A549 (cell line): ENCODE measurements around the gene KRT13. TPM values are rescaled to one million over a fixed set of nuclear protein-coding genes. Genes with fewer than 3 reads are reported as not detected.

Source experiments
- ATAC-seq, 2 experiments: fragments of 200-7000 bp in 1 of 2; fragments of >200 bp in 1 of 2; cut with Nextera tagmentation in 1 of 2; cut with Tn5 transposase in 1 of 2; 3 replicates each; pipeline versions ENCODE4 v1.8.0 to v1.9.1; 2018 to 2020; ENCODE audit warnings: mild to moderate bottlenecking in 1 of 2, moderate library complexity in 1 of 2
- CTCF ChIA-PET: fragments of 300-600 bp; sonication (Branson Sonifier 250); formaldehyde crosslinking; extraction: SDS; loops from one replicate; lab custom pipeline; 2021; ENCODE audit warnings: antibody characterized with exemption, inconsistent platforms; lab: Yijun Ruan, JAX
- POLR2A ChIA-PET: fragments of 350-600 bp; formaldehyde crosslinking; extraction: SDS; loops from one replicate; lab custom pipeline; 2021; ENCODE audit warnings: antibody characterized with exemption, inconsistent platforms; lab: Yijun Ruan, JAX
- DNase-seq, 2 experiments: peaks; one replicate each; pipeline versions ENCODE4 v3.0.0 to v3.0.0-alpha.2; 2011 to 2016; ENCODE audit warnings: low read depth in 1 of 2, low spot score in 1 of 2
- FAIRE-seq: peaks from 2 replicates; lab custom pipeline; 2011; peaks lifted over from hg19 to GRCh38; lab: Jason Lieb, UNC
- H3K27ac ChIP-seq, 2 experiments: fragments of >200 bp; sonication (Bioruptor Twin); formaldehyde crosslinking; 3 replicates each; pipeline ENCODE4 v1.5.1; 2016 to 2017
- H3K4me1 ChIP-seq: fragments of >200 bp; sonication (Bioruptor Twin); formaldehyde crosslinking; 3 replicates; pipeline ENCODE4 v1.6.1; 2016
- H3K4me2 ChIP-seq: fragments of >200 bp; sonication (Bioruptor Twin); formaldehyde crosslinking; 3 replicates; pipeline ENCODE4 v1.6.1; 2016
- H3K4me3 ChIP-seq: fragments of >200 bp; sonication (Bioruptor Twin); formaldehyde crosslinking; 3 replicates; pipeline ENCODE4 v1.5.1; 2016
- H3K9me3 ChIP-seq: fragments of >200 bp; sonication (Bioruptor Twin); formaldehyde crosslinking; 3 replicates; pipeline ENCODE4 v1.6.1; 2016
- BCL3 ChIP-seq: fragments of >200 bp; sonication (Bioruptor Twin); formaldehyde crosslinking; IDR thresholded peaks from 3 replicates; pipeline ENCODE4 v1.6.1; 2016
- CBX8 ChIP-seq: fragments of 200-600 bp; sonication (generic); IDR thresholded peaks from 2 replicates; pipeline ENCODE4 v1.6.1; 2016
- CHD4 ChIP-seq: fragments of 200-600 bp; sonication (generic); IDR thresholded peaks from 2 replicates; pipeline ENCODE4 v1.6.1; 2016; ENCODE audit warnings: antibody characterized with exemption, mild to moderate bottlenecking, borderline replicate concordance
- EHMT2 ChIP-seq: fragments of 200-600 bp; sonication (generic); IDR thresholded peaks from 2 replicates; pipeline ENCODE4 v1.6.1; 2016; ENCODE audit warnings: antibody characterized with exemption, low read depth, mild to moderate bottlenecking, moderate library complexity
- GATA3 ChIP-seq: IDR thresholded peaks from 2 replicates; pipeline ENCODE4 v1.6.1; 2012; ENCODE audit warnings: borderline replicate concordance
- HES2 ChIP-seq: fragments of >200 bp; sonication (Bioruptor Twin); formaldehyde crosslinking; IDR thresholded peaks from 2 replicates; pipeline ENCODE4 v1.6.1; 2016
- HEYL ChIP-seq: fragments of 250-450 bp; sonication (Bioruptor Pico); IDR thresholded peaks from 2 replicates; pipeline ENCODE4 v1.8.0; 2021; ENCODE audit warnings: mild to moderate bottlenecking, moderate library complexity
- HMGXB4 ChIP-seq: fragments of 250-450 bp; sonication (Bioruptor Pico); IDR thresholded peaks from 2 replicates; pipeline ENCODE4 v1.5.0; 2021; ENCODE audit warnings: mild to moderate bottlenecking, moderate library complexity, borderline replicate concordance
- HOXB5 ChIP-seq: fragments of 250-450 bp; sonication (Bioruptor Pico); IDR thresholded peaks from 2 replicates; pipeline ENCODE4 v1.5.0; 2020; ENCODE audit warnings: mild to moderate bottlenecking, moderate library complexity
- JUNB ChIP-seq: fragments of >200 bp; sonication (Bioruptor Twin); formaldehyde crosslinking; IDR thresholded peaks from 2 replicates; pipeline ENCODE4 v1.6.1; 2016
- MAFK ChIP-seq: fragments of 450-650 bp; IDR thresholded peaks from 2 replicates; pipeline ENCODE4 v1.6.1; 2014; ENCODE audit not compliant: partially characterized antibody
- MAX ChIP-seq: IDR thresholded peaks from 2 replicates; pipeline ENCODE4 v1.6.1; 2012
- NR3C1 ChIP-seq: fragments of >200 bp; sonication (Bioruptor Twin); formaldehyde crosslinking; IDR thresholded peaks from 3 replicates; pipeline ENCODE4 v1.6.1; 2017
- PHF8 ChIP-seq: fragments of 200-600 bp; sonication (generic); IDR thresholded peaks from 2 replicates; pipeline ENCODE4 v1.6.1; 2016; ENCODE audit warnings: low read depth, mild to moderate bottlenecking, antibody characterized with exemption, moderate library complexity, borderline replicate concordance
- POLR2A ChIP-seq: IDR thresholded peaks from 2 replicates; pipeline ENCODE4 v1.6.1; 2012; ENCODE audit warnings: mild to moderate bottlenecking, low read length
- RAD21 ChIP-seq, 2 experiments: fragments of >200 bp in 1 of 2; sonication (Bioruptor Twin) in 1 of 2; formaldehyde crosslinking in 1 of 2; IDR thresholded peaks in 1 of 2; conservative IDR thresholded peaks in 1 of 2; 2 replicates in 1 of 2; 3 replicates in 1 of 2; pipeline ENCODE4 v1.6.1; 2012 to 2018; ENCODE audit warnings: inconsistent platforms in 1 of 2
- RARB ChIP-seq: fragments of 250-450 bp; sonication (Bioruptor Pico); IDR thresholded peaks from 2 replicates; pipeline ENCODE4 v1.8.0; 2021; ENCODE audit warnings: mild to moderate bottlenecking, moderate library complexity
- REST ChIP-seq: fragments of 200-600 bp; sonication (generic); IDR thresholded peaks from 2 replicates; pipeline ENCODE4 v1.6.1; 2016; ENCODE audit warnings: antibody characterized with exemption, mild to moderate bottlenecking, moderate library complexity
- RFX5 ChIP-seq: fragments of 450-650 bp; IDR thresholded peaks from 2 replicates; pipeline ENCODE4 v1.7.1; 2014; ENCODE audit warnings: antibody characterized with exemption, mild to moderate bottlenecking, moderate library complexity
- TFCP2L1 ChIP-seq: fragments of 250-450 bp; sonication (Bioruptor Pico); IDR thresholded peaks from 2 replicates; pipeline ENCODE4 v1.5.0; 2021; ENCODE audit warnings: mild to moderate bottlenecking
- WGBS: methylation state at CpG from one replicate; pipeline ENCODE4 v1.1.6; 2017; ENCODE audit errors: missing lambda C conversion rate; 5-methylcytosine and 5-hydroxymethylcytosine counted together
- polyA plus RNA-seq, 4 experiments: library from polyadenylated mRNA; depleted of rRNA in 3 of 4; stranded (reverse); fragments of >200 nt; fragmentation: RNase III in 1 of 4; extraction: RNeasy Plus Mini Kit Qiagen cat#74134 plus additional on column Dnase treatment in 1 of 4; gene quantifications; 2 replicates in 3 of 4; 3 replicates in 1 of 4; pipeline ENCODE4 v1.2.3, GENCODE V29; 2011 to 2017

Gene KRT13
- polyA plus RNA-seq, 2 of the 4 experiments (the other 2 are of a cell fraction), result 0.06 TPM; not detected in 1

- ChIA-PET POLR2A (interaction anchor here (1.3 kb wide), 1 partner anchor 159 kb away, joined by 5 read pairs; no protein-coding TSS in a partner anchor), CTCF (interaction anchor here (1.3 to 6.9 kb wide), 9 partner anchors 10 to 672 kb away, joined by 3 to 101 read pairs (median 5); partner anchors contain the start of genes KRT15 and KRT20)
- peak overlapping the region; percentile 59 to 83; a peak in 5 of 6 replicates for H3K27ac ChIP-seq
- 91% methylated on average over 10 of the region's 10 CpGs for WGBS
- FAIRE-seq (no peak), ATAC-seq (no peak), DNase-seq (no peak)
- H3K4me3 ChIP-seq, result no peak overlapping the region
- no peak for TF ChIP-seq TFCP2L1 (CRISPR knock-in tag)
- TF ChIP-seq MAX, result no peak
- no peak for TF ChIP-seq HMGXB4 (CRISPR knock-in tag)
- TF ChIP-seq JUNB, result no peak
- no peak for TF ChIP-seq GATA3
- no peak for TF ChIP-seq NR3C1
- TF ChIP-seq BCL3, result no peak
- TF ChIP-seq RFX5, result no peak
- no peak for TF ChIP-seq RARB (CRISPR knock-in tag)
- no peak for TF ChIP-seq HOXB5 (CRISPR knock-in tag)
- TF ChIP-seq HEYL (CRISPR knock-in tag), result no peak
- no peak for TF ChIP-seq MAFK
- TF ChIP-seq RAD21 (conservative IDR thresholded peaks at IDR 0.05 in 1 of 2, IDR thresholded peaks at IDR 0.05 in 1 of 2), result no peak
- no peak for TF ChIP-seq EHMT2
- no peak for TF ChIP-seq CHD4
- TF ChIP-seq REST, result no peak
- no peak for TF ChIP-seq HES2
- no peak for TF ChIP-seq PHF8
- no peak for TF ChIP-seq CBX8
- no peak for TF ChIP-seq POLR2A
- H3K9me3 ChIP-seq, result no peaks in the 10 kb centered on the region
- peaks cover 29% of the 10 kb centered on the region for H3K4me1 ChIP-seq
- H3K4me2 ChIP-seq, result no peak overlapping the region; the same call in 2 of the 3 replicates
These were observed 23.5 kb upstream of the KRT13 start for GRCh38 chr17:41528959-41529353.
